GM18505 (cell line): ENCODE results near the gene AGBL1.

Experiments used
- ATAC-seq: cut with Tn5 transposase; IDR thresholded peaks from one replicate; pipeline ENCODE4 v1.9.1; 2021; ENCODE audit not compliant: unreplicated experiment
- POLR2A ChIP-seq: IDR thresholded peaks from 4 replicates; pipeline ENCODE4 v1.6.1; 2011; ENCODE audit warnings: borderline replicate concordance; ENCODE audit not compliant: insufficient read depth, insufficient read length; ENCODE audit errors: extremely low read depth

The AGBL1 gene

DNA sequence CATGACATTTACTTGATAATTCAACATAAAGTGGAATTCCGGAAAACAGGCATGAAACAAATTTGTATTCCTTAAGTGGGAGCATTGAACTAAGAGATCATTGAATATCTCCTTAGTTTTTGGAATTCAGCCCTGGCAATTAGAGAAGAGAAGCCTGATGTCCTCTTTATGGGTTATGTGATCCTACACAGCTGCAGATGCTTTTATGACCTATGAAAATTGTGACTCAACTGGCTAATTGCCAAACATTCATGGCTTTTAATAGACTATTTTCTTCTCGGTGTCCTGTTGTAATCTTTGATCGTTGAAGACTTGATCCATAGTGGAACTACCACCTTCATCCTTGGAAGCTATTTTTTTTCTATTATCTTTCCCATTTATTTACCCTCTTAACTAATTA lies 46.1 kb downstream of the AGBL1 start:
- no peak for ATAC-seq
- no peak for TF ChIP-seq POLR2A

DNA sequence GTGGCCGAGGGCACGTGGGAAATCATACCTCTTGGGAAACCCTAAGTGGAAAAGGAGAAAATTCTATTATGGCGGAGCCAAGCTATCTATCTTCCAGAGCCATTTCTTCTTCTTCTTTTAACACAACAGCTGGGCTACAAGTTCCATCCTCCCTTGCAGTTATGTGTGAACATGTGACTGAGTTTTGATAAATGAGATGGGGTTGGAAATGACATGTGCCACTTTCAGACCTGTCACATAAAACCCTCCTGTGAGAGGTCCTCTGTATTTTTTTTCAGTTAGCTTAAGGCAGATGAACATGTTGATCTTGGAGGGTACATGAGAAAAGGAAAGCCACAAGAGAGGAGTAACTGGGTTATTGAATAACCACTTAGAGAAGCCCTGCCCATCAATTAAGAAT lies 47.9 kb downstream of the AGBL1 start:
- TF ChIP-seq POLR2A: no peak
- ATAC-seq: no peak

DNA sequence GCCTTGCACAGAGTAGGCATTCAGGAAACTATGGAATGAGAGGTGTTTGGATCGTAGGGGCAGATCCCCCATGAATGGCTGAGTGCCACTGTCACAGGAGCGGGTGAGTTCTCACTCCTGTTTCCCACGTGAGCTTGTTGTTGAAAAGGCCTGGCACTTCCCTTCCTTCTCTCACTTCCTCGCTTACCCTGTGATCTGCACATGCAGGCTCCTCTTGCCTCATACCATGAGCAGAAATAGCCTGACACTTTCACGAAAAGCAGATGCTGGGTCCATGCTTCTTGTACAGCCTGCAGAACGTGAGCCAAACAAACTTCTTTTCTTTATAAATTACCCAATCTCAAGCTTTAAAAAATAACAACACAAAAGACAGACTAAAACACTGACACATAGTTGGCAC lies 55.4 kb downstream of the AGBL1 start:
- ATAC-seq: no peak
- TF ChIP-seq POLR2A: no peak

DNA sequence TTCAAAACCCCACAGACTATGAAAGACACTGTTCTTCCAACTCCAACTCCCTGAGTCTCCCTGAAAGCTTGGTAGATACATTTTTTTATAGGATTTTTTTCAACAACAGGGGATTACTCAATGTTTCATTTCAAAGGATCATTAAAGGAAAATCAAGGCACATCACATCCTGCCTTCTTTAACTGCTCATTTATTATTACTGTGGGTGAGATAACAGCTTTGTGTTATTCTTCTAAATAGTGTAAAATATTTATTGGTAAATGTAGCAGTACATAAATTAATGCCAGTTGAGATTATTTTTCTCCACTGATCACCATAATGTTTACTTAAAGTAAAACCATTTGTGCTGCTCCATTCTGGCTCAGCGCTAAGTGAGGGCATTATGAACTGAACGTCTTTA lies 57.2 kb downstream of the AGBL1 start:
- TF ChIP-seq POLR2A: no peak
- no peak for ATAC-seq

DNA sequence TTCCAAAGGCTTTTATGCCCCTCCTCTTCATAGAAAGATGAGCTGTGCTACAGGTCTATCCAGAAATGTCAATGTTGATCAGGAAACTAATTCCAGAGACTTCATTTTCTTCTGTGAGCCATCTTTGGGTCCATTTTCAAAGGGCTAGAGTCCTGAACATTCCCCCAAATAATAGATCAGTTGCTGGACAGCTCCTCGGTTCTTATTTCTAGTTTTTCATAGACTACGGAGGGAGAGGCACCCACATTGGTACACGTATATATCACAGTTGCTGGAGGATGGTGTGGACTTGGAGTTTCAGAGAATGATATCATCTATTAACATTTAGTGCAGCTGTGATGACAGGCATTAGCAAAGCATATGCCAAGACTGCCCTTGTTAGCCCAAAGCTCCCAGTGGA lies 59.1 kb downstream of the AGBL1 start:
- TF ChIP-seq POLR2A: no peak
- ATAC-seq: no peak

DNA sequence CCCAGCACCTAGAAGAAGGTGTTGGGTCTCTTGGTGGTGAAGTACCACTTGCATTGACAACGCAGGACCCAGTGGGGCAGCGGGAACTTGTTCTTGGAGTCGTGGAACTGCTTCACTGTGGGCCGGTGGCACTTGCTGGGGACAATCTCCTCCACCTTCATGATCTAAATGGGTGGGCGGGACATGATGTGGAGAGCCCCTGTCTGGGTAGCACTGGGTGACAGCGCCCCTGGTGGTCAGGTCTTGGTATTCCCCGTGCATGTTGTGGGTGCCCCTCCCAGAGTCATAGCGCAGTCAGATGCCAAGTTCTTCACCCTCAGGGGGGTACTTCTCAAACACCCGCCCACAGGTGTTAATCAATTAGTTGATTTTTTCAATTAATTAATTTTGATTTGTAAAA lies 60.2 kb downstream of the AGBL1 start:
- no peak for ATAC-seq
- no peak for TF ChIP-seq POLR2A

DNA sequence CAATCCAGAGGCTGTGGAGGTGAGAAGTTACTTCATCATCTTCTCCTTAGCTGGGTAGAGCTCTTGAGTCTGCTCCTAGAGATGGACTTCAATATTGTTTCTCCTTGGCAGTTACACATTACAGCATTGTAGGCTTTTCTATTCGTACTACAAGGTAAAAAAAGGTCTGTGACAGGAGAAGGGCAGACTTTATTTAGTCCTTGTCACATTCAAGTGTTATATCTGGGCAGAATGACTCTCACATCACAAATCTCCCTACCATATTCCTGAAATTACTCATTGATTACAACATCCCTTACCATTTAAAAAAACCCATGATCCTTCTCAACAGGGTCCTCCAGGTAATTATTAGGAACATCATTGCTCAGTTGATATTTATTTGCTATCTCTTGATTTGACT lies 75.0 kb downstream of the AGBL1 start:
- ATAC-seq: no peak
- TF ChIP-seq POLR2A: no peak

DNA sequence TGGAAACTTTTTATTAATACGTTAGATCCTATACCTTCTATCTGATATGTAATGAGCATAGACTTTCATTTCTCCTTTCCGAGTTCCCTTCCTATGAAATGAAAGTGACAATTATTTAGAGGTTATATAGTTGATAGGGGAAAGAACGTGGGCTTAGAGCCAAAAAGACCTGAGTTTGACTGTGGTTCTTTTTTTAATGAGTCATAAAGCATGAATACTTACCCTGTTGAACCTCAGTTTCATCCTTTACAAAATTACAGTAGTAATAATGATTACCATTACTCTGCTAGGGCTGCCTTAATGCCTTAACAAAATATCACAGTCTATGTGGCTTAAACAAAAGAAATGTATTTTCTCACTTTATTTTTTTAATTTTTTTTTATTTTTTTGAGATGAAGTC lies 75.9 kb downstream of the AGBL1 start:
- no peak for ATAC-seq
- TF ChIP-seq POLR2A: no peak

DNA sequence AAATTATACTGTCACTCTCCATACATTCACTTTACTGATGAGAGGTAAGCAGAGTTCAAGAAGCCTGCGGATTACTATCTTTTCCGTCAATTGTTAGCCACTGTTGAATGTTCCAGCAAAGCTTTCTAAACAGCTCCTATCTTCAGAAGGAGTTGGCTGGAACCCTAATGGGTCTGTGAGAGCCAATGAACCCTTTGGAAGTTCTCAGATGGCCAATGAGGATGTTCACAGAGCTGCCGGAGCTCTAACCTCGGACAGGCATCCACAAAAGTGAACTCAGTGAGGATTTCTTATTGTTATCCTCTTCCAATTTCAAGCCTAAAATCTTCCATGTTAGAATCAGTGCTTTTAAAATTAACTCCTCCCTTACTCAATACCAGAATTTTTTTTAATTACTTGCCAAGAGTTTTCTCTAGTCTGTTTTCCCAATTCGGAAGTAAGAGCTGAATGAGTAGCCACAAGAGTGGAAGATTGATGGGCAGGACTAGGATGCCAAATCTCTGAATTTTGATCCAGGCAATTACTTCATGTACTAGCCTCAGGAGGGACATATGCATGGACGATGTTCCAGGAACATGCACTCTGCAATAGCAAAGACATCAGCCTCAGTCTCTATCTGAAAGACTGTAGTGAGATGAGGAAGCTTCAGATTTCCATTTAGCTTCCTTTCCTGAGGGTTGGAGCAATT lies 78.1 kb downstream of the AGBL1 start:
- no peak for TF ChIP-seq POLR2A
- no peak for ATAC-seq

DNA sequence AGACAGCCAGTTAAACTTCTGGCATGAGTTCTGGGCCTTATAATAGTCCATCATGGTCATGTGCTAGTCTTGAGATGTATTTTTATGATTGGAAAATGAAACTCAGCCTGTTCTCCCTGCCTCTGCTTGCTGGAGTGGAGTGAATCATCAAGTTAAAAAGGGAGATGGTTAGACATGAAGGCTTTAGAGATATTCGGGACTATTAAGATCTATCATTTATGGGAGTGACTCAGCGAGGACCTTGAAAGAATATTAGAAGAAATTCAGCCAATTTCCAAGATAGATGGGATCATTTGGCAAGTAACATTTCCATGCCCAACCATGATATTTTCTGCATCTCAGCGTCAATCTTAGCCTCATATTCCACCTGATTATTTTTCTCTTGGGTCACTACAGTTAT lies 79.8 kb downstream of the AGBL1 start:
- no peak for TF ChIP-seq POLR2A
- ATAC-seq: no peak

DNA sequence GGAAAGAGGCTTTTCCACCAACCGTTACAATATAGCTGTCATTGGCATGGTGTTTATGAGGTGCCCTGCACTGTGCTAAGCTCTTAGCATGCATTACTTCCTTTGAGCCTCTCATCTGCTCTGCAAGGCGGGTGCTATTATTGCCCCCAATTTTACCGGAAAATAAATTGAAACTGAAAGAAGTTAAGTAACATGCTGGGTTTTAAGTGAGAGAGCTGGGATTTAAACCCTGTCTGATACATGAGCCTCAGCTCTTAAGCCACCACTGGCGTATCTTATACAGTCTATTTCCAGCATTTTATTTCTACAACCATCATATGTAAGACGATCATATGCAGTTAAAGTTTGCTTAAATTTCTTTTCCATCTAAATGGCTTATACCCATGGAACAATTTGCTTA lies 81.6 kb downstream of the AGBL1 start:
- TF ChIP-seq POLR2A: no peak
- ATAC-seq: no peak

DNA sequence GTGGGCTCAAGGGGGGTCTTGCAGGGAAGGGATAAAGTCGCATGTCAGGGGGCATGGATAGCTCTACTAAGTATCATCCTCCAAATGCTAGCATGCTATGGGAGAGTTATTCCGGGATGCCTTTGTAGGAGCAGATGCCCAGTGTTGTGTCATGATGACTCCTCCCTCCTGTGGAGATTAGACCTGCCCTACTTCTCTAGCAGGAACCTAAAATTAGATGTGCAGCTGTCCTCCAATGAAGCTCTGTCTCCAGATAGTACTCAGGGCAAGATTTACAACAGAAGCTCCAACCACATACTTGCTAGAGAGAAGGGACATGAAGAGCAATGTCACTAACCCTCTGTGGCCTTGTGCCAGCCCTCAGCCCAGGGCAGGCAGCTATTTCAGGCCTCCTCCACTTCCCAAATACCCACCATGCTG lies 82.5 kb downstream of the AGBL1 start:
- no peak for TF ChIP-seq POLR2A
- ATAC-seq: no peak

DNA sequence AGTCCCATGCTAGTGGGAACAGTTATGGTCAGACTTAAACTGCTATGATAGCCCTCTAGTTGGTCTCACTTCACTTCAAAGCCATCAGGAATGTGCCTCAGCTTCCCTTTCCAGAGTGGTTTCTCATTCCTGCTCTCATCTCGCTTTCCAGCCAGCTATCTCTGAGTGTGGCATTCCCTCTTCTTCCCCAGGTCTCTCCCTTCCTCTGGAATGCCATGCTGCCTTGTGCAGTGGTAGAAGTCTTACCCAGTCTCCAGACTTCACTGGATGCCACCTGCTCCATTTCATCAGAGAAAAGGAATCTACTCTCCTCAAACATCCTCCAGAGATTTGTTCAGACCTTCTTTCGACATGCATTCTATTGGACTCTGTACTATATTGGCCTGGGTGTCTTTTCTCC lies 83.0 kb downstream of the AGBL1 start:
- no peak for TF ChIP-seq POLR2A
- no peak for ATAC-seq

DNA sequence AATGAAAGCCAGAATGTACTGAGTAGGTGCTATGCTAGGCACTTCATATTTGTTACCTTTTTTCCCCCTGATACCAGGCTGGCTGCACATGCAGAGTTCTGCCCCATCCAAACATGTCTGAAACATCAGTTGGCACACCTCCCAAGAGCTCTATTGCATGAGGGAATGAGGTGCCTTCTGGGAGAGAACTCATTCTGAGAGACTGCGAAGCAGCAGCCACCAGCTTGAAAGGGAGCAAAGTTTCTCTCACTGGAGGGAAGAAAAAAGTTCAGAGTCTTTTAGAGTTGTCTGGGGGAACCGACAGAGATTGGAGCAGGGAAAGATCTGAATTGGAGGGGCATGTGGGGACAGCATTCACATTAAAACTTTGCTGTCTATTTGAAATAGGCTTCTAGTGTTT lies 84.1 kb downstream of the AGBL1 start:
- no peak for ATAC-seq
- no peak for TF ChIP-seq POLR2A
